Measurements from ENCODE around the gene SPATA31D1. TPM values are rescaled to one million over a fixed set of nuclear protein-coding genes. Genes with fewer than 3 reads are reported as not detected.
"Not testable (repeated sequence)": the region's sequence is repeated elsewhere in the genome, so short reads cannot be mapped to it uniquely, and the experiment has no call there.

The SPATA31D1 gene
- polyA plus RNA-seq (ENCODE audit: insufficient read length), result not detected

DNA sequence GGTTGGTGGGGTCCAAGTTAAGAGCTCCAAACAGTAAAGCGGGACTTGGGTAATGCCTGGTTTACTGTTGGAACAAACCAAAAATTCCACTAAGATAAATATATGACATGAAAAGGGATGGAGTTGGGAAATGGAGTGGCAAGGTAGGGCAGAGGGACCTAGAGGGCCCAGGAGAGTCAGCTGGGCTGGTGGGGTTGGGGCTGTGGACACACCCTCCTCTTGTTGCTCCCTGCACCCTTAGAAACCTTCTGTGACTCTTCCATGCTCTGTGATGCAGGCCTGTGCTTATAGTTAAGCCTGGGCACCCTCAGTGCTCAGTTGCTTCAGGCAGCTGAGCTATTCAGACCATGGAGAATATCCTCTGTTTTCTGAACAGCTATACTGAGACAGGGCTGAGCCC is at the start of gene SPATA31D1:
Gene SPATA31D1, plus strand, starts transcription at position 301 of the 400 bp plus-strand sequence. Its CDS starts 47 bp downstream, at position 348.
- not testable (repeated sequence) for DNase-seq (ENCODE audit: low read depth)

- not testable (repeated sequence) for DNase-seq (ENCODE audit: low read depth)
Observed at GRCh38 chr9:81943393-81943792, 45.2 kb upstream of the SPATA31D1 start, which contains the start of gene SPATA31D3. TSS of gene SPATA31D3 (plus strand) at chr9:81943500. CDS start at chr9:81943586, 86 bp downstream.

DNA sequence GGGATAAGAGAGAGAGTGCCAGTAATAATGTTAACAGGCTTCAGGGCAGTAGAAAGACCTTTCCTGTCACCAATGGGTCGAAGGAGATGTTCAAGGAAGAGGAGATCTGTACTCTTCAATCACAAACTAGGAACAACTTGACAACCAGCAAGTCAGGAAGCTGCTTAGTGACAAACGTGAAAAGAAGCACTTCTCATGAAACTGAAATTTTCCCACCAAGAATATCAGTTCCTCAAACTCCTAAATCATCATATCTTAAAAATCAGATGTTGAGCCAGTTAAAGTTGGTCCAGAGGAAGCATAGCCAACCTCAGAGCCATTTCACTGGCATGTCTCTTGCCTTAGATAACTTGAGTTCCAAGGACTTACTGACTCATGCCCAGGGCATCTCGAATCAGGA is 39.9 kb upstream of the SPATA31D1 start:
- not testable (repeated sequence) for DNase-seq (ENCODE audit: low read depth)

GRCh38 chr9:81953096-81953495 is 35.5 kb upstream of the SPATA31D1 start:
- DNase-seq (ENCODE audit: low read depth), result no peak

DNA sequence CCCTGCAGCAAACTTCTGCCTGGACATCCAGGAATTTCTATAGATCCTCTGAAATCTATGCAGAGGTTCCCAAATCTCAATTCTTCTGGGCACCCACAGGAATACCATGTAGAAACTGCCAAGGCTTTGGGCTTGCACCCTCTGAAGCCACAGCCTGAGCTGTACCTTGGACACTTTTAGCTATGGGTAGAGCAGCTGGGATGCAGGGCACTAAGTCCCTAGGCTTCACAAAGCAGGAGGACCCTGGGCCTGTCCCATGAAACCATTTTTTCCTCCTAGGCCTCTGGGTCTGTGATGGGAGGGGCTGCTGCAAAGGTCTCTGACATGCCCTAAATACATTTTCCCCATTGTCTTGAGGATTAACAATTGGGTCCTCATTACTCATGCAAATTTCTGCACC is 32.9 kb upstream of the SPATA31D1 start:
- DNase-seq (ENCODE audit: low read depth), result no peak

GRCh38 chr9:81964218-81965171 is 24.1 kb upstream of the SPATA31D1 start:
- DNase-seq (ENCODE audit: low read depth), result no peak

- DNase-seq (ENCODE audit: low read depth), result no peak
Observed at GRCh38 chr9:81968026-81968425, 20.5 kb upstream of the SPATA31D1 start.

GRCh38 chr9:81969971-81970370 is 18.6 kb upstream of the SPATA31D1 start:
- no peak for DNase-seq (ENCODE audit: low read depth)

- no peak for DNase-seq (ENCODE audit: low read depth)
Observed at GRCh38 chr9:81971727-81972126, 16.8 kb upstream of the SPATA31D1 start.

DNA sequence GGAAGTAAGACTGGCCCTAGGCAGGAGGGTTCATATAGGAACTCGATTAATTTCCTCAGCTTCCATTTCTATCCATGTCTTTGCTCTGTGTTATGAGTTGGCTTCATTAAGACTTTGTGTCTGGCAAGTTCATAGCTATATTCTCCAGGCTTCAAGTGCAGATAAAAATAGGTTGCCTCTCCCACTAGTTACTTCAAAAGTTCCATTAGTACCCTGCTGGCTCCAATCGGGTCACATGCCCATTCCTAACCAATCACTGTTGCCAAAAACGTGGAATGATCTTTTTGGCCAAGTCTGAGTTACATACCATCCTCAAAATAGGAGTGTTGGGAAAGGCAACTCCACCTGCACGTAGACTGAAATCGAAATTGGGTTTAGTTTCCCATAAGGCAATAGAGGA is 13.8 kb upstream of the SPATA31D1 start:
- DNase-seq (ENCODE audit: low read depth), result no peak

GRCh38 chr9:81976351-81976750 is 12.2 kb upstream of the SPATA31D1 start:
- DNase-seq (ENCODE audit: low read depth), result no peak

DNA sequence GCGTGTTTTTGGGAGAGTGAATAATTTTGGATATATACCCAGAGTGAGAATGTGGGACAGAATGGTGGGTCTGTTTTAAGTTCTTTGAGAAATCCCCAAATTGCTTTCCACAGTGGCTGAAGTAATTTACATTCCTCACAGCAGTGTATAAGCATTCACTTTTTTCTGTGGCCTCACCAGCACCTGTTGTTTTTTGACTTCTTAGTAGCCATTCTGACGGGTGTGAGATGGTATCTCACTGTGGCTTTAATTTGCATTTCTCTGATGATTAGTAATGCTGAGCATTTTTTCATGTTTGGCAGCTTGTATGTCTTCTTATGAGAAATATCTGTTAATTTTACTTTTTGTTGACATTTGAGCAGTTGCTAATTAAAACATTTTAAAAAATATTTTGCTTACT is 9.4 kb upstream of the SPATA31D1 start:
- DNase-seq (ENCODE audit: low read depth), result no peak

GRCh38 chr9:81980568-81980967 is 8.0 kb upstream of the SPATA31D1 start:
- DNase-seq (ENCODE audit: low read depth), result no peak

GRCh38 chr9:81981883-81982282 is 6.7 kb upstream of the SPATA31D1 start:
- no peak for DNase-seq (ENCODE audit: low read depth)

DNA sequence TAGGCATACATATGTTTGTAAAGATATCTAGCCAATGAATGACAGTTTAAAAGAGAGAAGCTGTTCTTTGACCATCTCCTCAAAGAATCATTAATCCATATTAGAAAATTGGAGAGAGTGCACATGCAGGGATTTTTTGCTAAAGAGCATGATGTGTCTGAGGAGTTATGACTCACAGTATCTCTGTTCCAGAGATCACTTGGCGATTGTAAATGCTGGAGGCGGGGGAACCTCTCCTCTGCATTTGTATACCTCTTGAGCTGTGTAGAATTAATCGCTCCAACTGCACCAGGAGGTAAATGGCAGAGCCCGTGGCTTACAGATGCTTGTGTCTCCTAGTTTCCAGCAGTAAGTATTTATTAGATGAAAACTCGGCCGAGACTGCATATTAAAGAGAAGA is 3.6 kb upstream of the SPATA31D1 start:
- DNase-seq (ENCODE audit: low read depth), result no peak

DNA sequence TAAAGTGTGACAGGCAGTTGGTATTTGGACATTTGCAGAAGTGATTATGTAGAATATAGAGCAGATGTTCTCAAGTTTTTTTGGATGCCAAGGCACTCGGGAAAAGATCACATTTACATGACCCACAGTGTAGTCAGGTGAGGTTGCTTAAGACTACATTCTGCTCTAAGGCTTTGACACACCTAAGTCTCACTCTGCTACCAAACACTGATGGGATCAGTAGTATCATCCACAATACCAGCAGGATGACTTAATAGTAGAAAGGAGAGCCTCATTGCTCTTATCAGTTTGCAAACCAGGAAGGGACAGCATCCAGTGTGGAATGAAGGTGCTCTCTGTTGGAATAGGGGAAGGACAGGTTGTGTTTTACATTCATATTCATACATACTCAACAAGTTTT is 2.5 kb upstream of the SPATA31D1 start:
- DNase-seq (ENCODE audit: low read depth), result no peak

DNA sequence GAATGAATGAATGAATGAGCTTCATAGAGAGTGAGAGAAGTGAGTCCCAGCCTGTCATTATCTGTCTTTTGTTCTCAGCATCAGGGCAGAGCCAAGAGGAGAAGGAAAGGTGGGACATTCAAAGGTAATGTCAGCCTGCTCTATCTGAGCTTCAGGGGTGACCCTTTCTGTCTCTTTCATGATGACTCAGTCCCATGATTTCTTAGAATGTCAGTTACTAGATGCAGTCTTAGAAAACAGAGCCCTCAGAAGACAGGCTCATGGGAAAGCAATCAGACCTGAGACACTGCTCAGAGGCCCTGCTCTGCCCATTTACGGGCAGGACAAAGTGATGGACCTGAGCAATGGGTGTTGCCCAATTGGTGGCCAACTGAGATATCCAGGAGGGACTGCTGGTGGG is 1.1 kb downstream of the SPATA31D1 start:
- DNase-seq (ENCODE audit: low read depth), result no peak

DNA sequence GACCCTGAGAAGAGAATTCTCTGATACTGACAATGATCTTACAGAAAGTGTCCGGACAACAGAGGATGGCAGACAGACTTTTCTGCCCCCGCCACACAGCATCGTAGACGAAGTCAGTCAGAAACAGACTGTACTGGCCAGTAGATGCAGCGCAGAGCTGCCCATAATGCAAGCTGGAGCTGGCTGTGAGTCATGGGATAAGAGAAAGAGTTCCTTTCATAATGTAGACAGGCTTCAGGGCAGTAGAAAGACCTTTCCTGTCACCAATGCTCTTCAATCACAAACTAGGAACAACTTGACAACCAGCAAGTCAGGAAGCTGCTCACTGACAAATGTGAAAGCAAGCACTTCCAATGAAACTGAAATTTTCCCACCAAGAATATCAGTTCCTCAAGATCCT is 5.1 kb downstream of the SPATA31D1 start:
- DNase-seq (ENCODE audit: low read depth), result no peak

DNA sequence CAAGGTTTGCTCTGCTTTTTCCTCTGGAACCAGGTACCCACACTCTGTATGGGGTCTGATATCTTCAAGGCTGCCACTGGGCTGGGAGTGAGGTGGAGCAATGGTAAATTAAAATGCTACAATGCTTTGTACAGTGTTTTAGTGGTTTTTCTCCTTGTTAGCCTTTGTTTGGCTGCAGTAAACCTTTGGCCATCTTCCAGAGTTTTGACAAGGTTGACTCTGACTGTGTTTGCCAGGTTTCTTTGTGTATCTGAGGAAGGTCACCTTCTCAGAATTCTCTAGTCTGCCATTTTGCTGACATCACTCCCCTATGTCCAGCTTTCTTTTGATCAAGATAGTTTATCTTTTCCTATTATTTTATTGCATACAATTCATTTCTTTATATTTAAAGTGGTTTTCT is 11.2 kb downstream of the SPATA31D1 start:
- no peak for DNase-seq (ENCODE audit: low read depth)

DNA sequence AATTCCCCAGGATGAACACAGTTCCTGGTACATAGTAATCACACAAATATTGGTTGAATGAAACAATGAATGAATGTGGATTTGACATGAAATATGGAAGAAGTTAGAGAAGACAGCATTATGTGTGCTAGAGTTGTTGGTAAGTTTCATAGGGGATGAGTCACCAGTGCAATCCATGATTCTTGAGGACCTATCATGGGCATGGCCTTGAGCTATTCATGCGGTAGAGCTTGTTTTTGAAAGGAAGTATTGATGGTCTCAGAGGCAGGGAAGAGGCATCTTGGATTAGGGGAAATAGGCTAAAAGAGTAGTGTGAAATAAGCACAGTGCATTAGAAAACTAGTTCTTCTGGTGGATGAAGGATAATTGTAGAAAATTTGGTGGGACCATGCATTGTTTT is 22.1 kb downstream of the SPATA31D1 start:
- no peak for DNase-seq (ENCODE audit: low read depth)

- no peak for DNase-seq (ENCODE audit: low read depth)
Observed at GRCh38 chr9:82011133-82011532, 22.6 kb downstream of the SPATA31D1 start.

- no peak for DNase-seq (ENCODE audit: low read depth)
Observed at GRCh38 chr9:82012276-82012675, 23.7 kb downstream of the SPATA31D1 start.

- no peak for DNase-seq (ENCODE audit: low read depth)
Observed at GRCh38 chr9:82020331-82020730, 31.8 kb downstream of the SPATA31D1 start.
